K562 treated with DMSO at 1 percent for 24 hours (cell line): Measurements from ENCODE around the gene RPL36. TPM values are rescaled to one million over a fixed set of nuclear protein-coding genes. Genes with fewer than 3 reads are reported as not detected.

Experiments
- total RNA-seq: library from RNA; unstranded; fragments of 300-600 nt; gene quantifications from 2 replicates; pipeline ENCODE4 v1.2.3, GENCODE V29; 2022; ENCODE audit warnings: low read depth; ENCODE audit not compliant: insufficient read depth

The RPL36 gene
- 1,403 and 1,536 TPM in 2 replicates for total RNA-seq

GRCh38 chr19:5690125-5690954 lies at the start of gene RPL36:
Gene RPL36 (plus strand): TSS chr19:5690295. CDS start chr19:5690508, 213 bp downstream.

DNA sequence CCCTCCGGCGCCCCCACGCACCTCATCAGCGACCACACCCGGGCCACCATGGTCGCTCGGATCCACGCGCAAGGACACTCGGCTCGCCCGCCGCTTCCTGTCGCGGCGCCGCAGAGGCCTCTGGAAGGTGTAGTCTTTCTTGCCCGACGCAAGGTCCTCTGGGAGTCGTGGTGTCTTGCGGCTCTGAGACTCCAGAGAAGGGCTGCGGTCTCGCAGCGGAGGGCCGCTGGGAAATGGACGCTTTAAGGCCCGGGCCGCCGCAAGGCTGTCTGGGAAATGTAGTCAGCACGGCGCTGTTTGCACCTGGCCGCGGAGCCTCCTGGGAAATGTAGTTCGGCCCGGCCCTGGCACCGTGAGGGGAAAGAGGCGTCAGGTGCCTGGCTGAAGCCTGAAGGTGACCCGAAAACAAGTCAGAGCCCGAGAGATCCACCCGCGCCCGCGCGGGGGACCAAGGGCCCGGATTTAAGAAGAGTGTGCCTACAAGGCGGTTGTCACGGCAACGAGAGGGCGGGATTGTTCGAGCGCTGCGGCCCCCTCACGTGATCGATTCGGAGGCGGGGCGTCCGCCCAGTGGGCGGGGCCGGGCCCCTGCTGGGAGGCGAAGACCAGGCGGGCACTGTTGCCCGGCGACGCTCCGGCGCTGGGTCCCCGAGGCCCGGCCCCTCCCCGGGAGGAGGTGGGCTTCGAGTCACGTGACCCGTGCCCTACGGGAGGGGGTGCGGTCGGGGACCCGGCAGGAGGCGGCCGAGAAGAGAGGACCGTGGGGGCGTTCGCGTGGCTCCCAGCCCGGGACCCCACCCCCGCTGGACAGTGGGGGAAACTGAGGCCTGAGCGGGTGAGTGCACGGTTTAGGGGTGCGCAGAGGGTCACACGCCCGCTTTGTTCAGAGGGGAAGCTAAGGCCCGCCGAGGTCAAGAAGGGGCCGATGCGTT lies 9.4 kb upstream of the RPL36 start, which contains the start of the genes HSD11B1L and MICOS13:
Gene HSD11B1L (plus strand): TSS at position 591 of the 932 bp plus-strand sequence. CDS start 3,806 bp downstream, outside the sequence.
Gene MICOS13 (minus strand): TSS at position 80 of the 932 bp plus-strand sequence. CDS start 30 bp downstream, at position 50.

GRCh38 chr19:5719961-5720790 lies 30.1 kb downstream of the RPL36 start, which contains the start of the genes CATSPERD and LONP1:
Gene CATSPERD (plus strand): TSS chr19:5720637. CDS start chr19:5720738, 101 bp downstream.
Gene LONP1 (minus strand): TSS chr19:5720146. CDS start chr19:5720132, 14 bp downstream.

Other genes starting within 250 kb of the RPL36 start
- not detected in 2 replicates for gene ZNRF4, start 234.9 kb upstream of the RPL36 start, total RNA-seq
- 0.42 and 0.93 TPM in 2 replicates for gene TINCR, start 122.3 kb upstream of the RPL36 start, total RNA-seq
- 50.3 and 58.2 TPM in 2 replicates for gene SAFB2, start 67.5 kb upstream of the RPL36 start, total RNA-seq
- 165 and 187 TPM in 2 replicates for gene SAFB, start 67.2 kb upstream of the RPL36 start, total RNA-seq
- gene MICOS13, start 9.8 kb upstream of the RPL36 start, total RNA-seq, result 48.1 and 60.4 TPM in 2 replicates
- gene HSD11B1L, start 9.3 kb upstream of the RPL36 start, total RNA-seq, result 11.9 and 22.8 TPM in 2 replicates
- 214 and 276 TPM in 2 replicates for gene LONP1, start 29.9 kb downstream of the RPL36 start, total RNA-seq
- gene CATSPERD, start 30.3 kb downstream of the RPL36 start, total RNA-seq, result not detected in 2 replicates
- 2.2 and 2.6 TPM in 2 replicates for gene PRR22, start 94.5 kb downstream of the RPL36 start, total RNA-seq
- gene DUS3L, start 100.9 kb downstream of the RPL36 start, total RNA-seq, result 53.8 and 55.5 TPM in 2 replicates
- gene NRTN, start 114.8 kb downstream of the RPL36 start, total RNA-seq, result 31.8 and 37.8 TPM in 2 replicates
- gene FUT6, start 149.4 kb downstream of the RPL36 start, total RNA-seq, result not detected in 2 replicates
- gene FUT3, start 161.2 kb downstream of the RPL36 start, total RNA-seq, result 0.93 and 1.3 TPM in 2 replicates
- gene FUT5, start 180.2 kb downstream of the RPL36 start, total RNA-seq, result 0.42 TPM in 1 of 2 replicates, not detected in the other
- gene NDUFA11, start 213.5 kb downstream of the RPL36 start, total RNA-seq, result 733 and 784 TPM in 2 replicates
- gene VMAC, start 214.6 kb downstream of the RPL36 start, total RNA-seq, result 2.6 and 4.2 TPM in 2 replicates
- gene CAPS, start 224.0 kb downstream of the RPL36 start, total RNA-seq, result 5.4 and 9.2 TPM in 2 replicates